BLaER1 (cell line): ENCODE data around the gene HASPIN.

ENCODE experiments used
- H3K27ac ChIP-seq: shearing (Covaris generic); formaldehyde crosslinking; 2 replicates; pipeline ENCODE4 v1.8.1; 2022
- H3K27me3 ChIP-seq: shearing (Covaris generic); formaldehyde crosslinking; 2 replicates; pipeline ENCODE4 v1.8.1; 2022
- H3K36me3 ChIP-seq: shearing (Covaris generic); formaldehyde crosslinking; 2 replicates; pipeline ENCODE4 v1.8.1; 2022
- H3K4me1 ChIP-seq: shearing (Covaris generic); formaldehyde crosslinking; 2 replicates; pipeline ENCODE4 v1.8.1; 2022
- H3K4me2 ChIP-seq: shearing (Covaris generic); formaldehyde crosslinking; 2 replicates; pipeline ENCODE4 v1.8.1; 2022
- H3K4me3 ChIP-seq: shearing (Covaris generic); formaldehyde crosslinking; 2 replicates; pipeline ENCODE4 v1.8.1; 2022
- H3K9ac ChIP-seq: shearing (Covaris generic); formaldehyde crosslinking; 2 replicates; pipeline ENCODE4 v1.8.1; 2022
- H3K9me3 ChIP-seq: shearing (Covaris generic); formaldehyde crosslinking; 2 replicates; pipeline ENCODE4 v1.8.1; 2022
- H4K20me1 ChIP-seq: shearing (Covaris generic); formaldehyde crosslinking; 2 replicates; pipeline ENCODE4 v1.8.1; 2022
- Cebpa-rat ChIP-seq: shearing (Covaris generic); IDR thresholded peaks from 2 replicates; pipeline ENCODE4 v1.8.1; 2022

The HASPIN gene

DNA sequence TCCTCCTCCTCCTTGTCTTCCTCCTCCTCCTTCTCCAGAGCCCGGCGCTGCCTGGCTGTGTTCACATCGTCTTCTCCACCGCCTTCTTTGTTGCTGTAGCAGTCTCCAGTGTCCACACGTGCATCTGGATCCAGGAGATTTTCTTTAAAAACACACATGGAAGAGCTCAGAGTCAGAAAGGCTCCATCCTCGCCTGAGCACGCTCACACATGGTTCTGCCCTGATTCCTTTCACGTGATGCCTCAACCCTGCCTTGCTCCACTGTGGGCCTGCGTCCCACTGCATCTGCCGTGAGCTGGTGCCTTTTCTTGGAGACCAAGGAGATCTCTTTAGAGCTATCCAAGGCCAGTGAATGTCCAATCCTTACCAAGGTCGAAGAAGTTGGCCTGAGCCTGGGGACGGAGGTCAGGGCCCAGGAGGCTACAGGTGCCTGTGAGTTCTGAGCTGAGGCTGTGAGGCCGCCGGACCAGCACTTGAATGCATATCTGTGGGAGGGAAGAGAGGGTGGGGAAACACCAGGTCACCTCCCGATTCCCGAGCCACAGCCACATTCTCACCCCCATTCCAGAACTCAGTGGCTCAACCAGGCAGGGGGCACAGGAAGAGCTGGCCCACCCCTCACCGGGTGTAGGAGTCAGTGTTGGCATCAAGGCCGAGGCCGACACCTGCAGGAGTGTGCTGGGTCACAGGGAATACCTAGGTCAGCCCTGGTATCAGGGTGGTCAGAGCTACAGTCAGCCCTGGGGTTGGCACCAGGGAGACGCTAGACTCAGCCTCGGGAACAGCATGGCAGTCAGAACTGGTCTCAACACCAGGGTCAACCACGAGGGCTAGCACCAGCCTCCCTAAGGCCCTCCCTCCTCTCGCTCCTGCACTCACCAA, 37.6 kb downstream of the HASPIN start:
- Histone ChIP-seq H3K27ac (no peak overlapping the region), H3K9ac (no peak overlapping the region), H3K4me3 (no peak overlapping the region), H3K36me3 (no peaks in the 10 kb centered on the region), H4K20me1 (no peaks in the 10 kb centered on the region), H3K4me2 (no peak overlapping the region), H3K9me3 (peaks cover 13% of the 10 kb centered on the region), H3K4me1 (peaks cover 48% of the 10 kb centered on the region), H3K27me3 (no peaks in the 10 kb centered on the region)
- TF ChIP-seq Cebpa-rat = no peak

DNA sequence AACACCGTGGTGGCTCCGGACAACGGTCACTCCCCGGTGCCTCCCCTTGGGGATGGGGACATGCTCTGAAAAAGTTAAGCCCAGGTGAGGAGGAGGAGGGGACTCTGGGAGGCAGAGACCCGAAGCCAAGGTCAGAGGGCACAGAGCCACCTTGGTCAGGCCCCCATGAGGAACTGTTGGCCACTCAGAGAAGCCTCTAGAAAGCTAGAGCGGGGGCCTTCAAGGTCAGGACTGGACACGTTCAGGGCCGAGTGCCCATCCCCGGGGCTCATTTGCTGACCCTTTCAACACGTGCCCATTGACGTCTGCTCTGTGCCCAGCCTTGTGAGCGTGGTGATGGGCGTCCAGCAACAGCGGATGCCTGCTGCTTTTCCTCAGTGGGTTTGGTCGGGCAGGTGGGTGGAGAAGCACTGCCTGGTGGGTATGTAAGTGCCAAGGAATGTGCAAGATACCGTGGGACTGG, 38.2 kb downstream of the HASPIN start:
- TF ChIP-seq Cebpa-rat = no peak
- Histone ChIP-seq H3K4me3 (no peak overlapping the region), H3K4me2 (no peak overlapping the region), H3K9ac (no peak overlapping the region), H4K20me1 (no peaks in the 10 kb centered on the region), H3K4me1 (peaks cover 49% of the 10 kb centered on the region), H3K9me3 (peaks cover 13% of the 10 kb centered on the region), H3K27ac (no peak overlapping the region), H3K36me3 (no peaks in the 10 kb centered on the region), H3K27me3 (no peaks in the 10 kb centered on the region)

DNA sequence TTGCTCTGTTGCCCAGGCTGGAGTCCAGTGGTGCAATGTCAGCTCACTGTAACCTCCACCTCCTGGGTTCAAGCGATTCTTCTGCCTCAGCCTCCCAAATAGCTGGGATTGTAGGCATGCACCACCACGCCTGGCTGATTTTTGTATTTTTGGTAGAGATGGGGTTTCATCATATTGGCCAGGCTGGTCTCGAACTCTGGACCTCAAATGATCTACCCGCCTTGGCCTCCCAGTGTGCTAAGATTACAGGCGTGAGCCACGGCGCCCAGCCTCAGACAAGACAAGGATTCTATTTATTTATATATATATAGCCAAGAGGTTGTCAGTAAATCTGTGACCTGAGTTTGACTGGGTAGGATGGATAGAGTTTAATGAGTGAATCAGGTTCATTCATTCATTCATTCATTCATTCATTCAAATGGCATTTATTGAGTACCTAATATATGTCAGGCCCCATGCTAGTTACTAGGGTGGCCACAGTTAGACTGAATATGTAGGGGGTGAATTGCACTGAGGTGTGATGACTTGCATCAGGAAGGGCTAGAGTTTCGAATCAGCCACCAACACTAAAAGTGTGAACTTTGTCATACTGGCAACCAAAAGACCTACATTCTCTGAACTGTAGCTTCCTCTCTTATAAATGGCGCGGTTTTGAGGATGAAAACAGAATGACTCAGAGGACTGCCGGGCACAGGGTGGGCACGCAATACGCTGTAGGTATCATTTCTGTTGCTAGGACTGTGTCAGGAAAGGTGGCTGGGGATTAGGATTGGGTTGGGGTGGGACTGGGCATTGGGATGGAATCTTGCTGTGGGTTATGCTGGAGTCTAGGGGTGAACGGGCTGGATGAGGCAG, 39.4 kb downstream of the HASPIN start:
- H3K4me3 ChIP-seq = no peak overlapping the region
- H3K9me3 ChIP-seq = peaks cover 13% of the 10 kb centered on the region
- no peaks in the 10 kb centered on the region for H4K20me1 ChIP-seq
- H3K9ac ChIP-seq = no peak overlapping the region
- no peaks in the 10 kb centered on the region for H3K27me3 ChIP-seq
- peaks cover 40% of the 10 kb centered on the region for H3K4me1 ChIP-seq
- no peak for TF ChIP-seq Cebpa-rat
- H3K27ac ChIP-seq = no peak overlapping the region
- H3K4me2 ChIP-seq = 0 out of 2 replicates have a peak overlapping the region, but pooled peaks have one; percentile 11
- H3K36me3 ChIP-seq = no peaks in the 10 kb centered on the region

DNA sequence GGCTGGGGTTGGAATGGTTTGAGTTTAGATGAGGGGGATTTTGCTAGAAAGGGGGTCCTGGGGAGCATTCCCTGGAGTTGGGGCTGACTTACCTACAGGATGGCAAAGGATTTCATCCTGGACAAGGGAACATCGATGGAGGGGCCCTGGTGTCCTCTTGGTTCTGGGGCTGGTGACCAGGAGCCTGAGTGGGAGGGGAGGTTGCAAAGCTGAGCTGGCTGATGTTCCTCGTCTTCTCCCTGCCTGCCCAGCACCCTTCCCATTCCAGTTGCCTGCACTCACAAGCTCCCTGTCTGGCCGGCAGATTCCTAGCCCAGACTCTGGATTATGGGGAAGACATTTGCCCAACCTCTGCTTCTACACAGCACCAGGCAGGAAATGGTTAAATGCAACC, 40.1 kb downstream of the HASPIN start:
- Histone ChIP-seq H4K20me1 (no peaks in the 10 kb centered on the region), H3K9ac (no peak overlapping the region), H3K27me3 (no peaks in the 10 kb centered on the region), H3K4me1 (peaks cover 43% of the 10 kb centered on the region), H3K27ac (no peak overlapping the region), H3K4me2 (peak overlapping the region; percentile 11; the same call in 1 of the 2 replicates), H3K4me3 (no peak overlapping the region), H3K9me3 (peaks cover 13% of the 10 kb centered on the region), H3K36me3 (no peaks in the 10 kb centered on the region)
- no peak for TF ChIP-seq Cebpa-rat

DNA sequence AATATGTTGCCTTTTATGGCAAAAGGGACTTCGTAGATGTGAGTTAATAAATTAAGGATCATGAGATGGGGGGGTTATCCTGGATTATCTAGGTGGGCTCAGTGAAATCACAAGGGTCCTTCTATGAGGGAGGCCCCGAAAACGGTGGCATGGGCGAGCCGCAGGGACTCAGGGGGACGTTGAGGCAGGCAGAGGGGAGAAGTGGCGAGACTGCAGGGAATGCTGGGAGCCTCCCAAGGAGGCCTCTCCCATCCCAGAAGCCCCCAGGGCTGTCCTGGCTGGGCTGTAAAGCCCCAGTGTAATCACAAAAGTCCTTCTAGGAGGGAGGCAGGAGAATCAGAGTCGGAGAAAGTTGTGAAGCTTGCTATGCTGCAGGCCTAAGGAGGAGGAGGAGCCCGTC, 42.3 kb downstream of the HASPIN start:
- no peaks in the 10 kb centered on the region for H3K9me3 ChIP-seq
- H3K9ac ChIP-seq = peak overlapping the region; percentile 39; the same call in 1 of the 2 replicates
- no peak overlapping the region for H3K4me3 ChIP-seq
- TF ChIP-seq Cebpa-rat = no peak
- peak overlapping the region; percentile 73 for H3K4me2 ChIP-seq
- peak overlapping the region; percentile 67 for H3K27ac ChIP-seq
- peaks cover 65% of the 10 kb centered on the region for H3K4me1 ChIP-seq
- H4K20me1 ChIP-seq = no peaks in the 10 kb centered on the region
- H3K36me3 ChIP-seq = no peaks in the 10 kb centered on the region
- no peaks in the 10 kb centered on the region for H3K27me3 ChIP-seq

DNA sequence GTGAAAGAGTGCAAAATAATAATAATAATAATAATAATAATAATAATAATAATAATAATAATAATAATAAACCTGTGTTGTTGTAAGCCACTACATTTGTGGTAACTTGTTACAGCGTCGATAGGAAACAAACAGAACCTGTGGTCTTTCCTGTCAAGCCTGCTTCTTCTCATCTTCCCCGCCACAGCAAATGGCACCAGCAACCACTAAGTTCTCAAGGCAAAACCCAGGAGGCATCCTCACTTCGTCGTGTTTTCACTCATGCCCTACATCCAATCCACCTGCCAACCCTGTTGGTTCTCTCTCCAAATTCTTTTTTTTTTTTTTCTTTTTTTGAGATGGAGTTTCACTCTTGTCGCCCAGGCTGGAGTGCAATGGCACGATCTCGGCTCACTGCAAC, 43.1 kb downstream of the HASPIN start:
- Histone ChIP-seq H3K36me3 (no peaks in the 10 kb centered on the region), H3K4me2 (peak overlapping the region; percentile 24; the same call in 1 of the 2 replicates), H3K9me3 (no peaks in the 10 kb centered on the region), H3K9ac (no peak overlapping the region), H3K27ac (no peak overlapping the region), H3K4me3 (no peak overlapping the region), H4K20me1 (no peaks in the 10 kb centered on the region), H3K4me1 (peaks cover 73% of the 10 kb centered on the region), H3K27me3 (no peaks in the 10 kb centered on the region)
- TF ChIP-seq Cebpa-rat = no peak

DNA sequence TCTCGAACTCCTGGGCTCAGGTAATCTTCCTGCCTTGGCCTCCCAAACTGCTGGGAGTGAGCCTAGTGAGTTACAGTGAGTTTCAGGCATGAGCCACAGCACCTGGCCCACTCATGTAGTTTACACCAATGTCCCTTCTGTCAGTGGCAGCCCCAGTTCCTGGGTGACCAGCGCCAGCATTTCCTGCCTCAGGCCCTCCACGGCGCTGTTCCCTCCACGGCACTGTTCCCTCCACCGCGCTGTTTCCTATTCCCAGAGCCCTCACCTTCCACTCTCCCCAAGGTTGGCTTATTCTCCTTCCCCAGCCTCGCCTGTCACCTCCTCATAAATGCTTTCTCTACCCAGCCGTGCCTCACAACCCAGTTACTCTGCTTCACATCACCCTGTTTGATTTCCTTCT, 44.6 kb downstream of the HASPIN start:
- Histone ChIP-seq H3K4me1 (peaks cover 78% of the 10 kb centered on the region), H4K20me1 (no peaks in the 10 kb centered on the region), H3K9ac (no peak overlapping the region), H3K4me3 (no peak overlapping the region), H3K36me3 (no peaks in the 10 kb centered on the region), H3K27ac (no peak overlapping the region), H3K4me2 (peak overlapping the region; percentile 57; the same call in 1 of the 2 replicates), H3K27me3 (no peaks in the 10 kb centered on the region), H3K9me3 (no peaks in the 10 kb centered on the region)
- no peak for TF ChIP-seq Cebpa-rat

DNA sequence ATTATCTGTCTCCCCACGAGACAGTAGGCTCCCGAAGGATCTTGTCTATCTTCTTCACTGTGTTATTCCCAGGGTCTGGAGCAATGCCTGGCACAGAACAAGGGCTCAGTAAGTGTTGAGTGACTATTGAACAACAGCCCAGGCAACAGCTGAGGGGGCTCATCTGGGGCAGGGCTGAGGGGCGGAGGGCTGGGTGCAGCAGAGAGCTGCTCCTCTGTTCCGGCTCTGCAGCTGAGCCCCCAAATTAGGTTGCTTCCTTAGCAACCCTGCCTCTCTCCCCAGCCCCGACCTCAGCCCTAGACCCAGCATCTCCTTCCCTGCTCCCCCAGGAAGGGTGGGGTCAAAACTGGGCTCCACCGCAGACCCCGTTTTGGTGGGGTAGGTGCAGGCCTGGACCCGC, 45.1 kb downstream of the HASPIN start:
- H3K36me3 ChIP-seq = no peaks in the 10 kb centered on the region
- no peaks in the 10 kb centered on the region for H4K20me1 ChIP-seq
- H3K4me1 ChIP-seq = peaks cover 76% of the 10 kb centered on the region
- H3K4me2 ChIP-seq = peak overlapping the region; percentile 57; the same call in 1 of the 2 replicates
- H3K27me3 ChIP-seq = no peaks in the 10 kb centered on the region
- TF ChIP-seq Cebpa-rat = no peak
- H3K9me3 ChIP-seq = no peaks in the 10 kb centered on the region
- no peak overlapping the region for H3K27ac ChIP-seq
- no peak overlapping the region for H3K4me3 ChIP-seq
- H3K9ac ChIP-seq = no peak overlapping the region

DNA sequence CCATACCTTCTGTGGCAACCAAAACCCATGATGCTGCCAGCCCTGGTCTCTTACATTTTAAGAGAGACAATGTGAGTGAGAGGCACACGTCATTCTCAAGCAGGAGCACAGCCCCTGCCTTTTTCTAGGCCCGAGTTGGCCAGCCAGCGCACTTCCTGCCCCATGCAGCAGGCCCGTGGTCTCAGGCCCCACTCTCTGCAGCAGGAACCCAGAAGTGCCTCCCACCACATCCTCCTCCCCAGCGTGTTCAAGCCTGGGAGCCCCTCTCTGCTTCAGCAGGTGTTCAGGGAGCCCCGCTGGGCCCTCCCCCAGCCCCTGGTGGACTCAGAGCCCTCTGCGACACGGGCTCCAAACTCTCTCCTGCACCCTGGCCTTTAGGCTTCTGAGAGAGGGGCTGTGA, 46.8 kb downstream of the HASPIN start:
- H3K36me3 ChIP-seq = no peaks in the 10 kb centered on the region
- H3K9me3 ChIP-seq = no peaks in the 10 kb centered on the region
- H3K9ac ChIP-seq = peak overlapping the region; percentile 26; the same call in 1 of the 2 replicates
- no peak for TF ChIP-seq Cebpa-rat
- peak overlapping the region; percentile 57 for H3K4me2 ChIP-seq
- peak overlapping the region; percentile 69 for H3K27ac ChIP-seq
- no peaks in the 10 kb centered on the region for H3K27me3 ChIP-seq
- H4K20me1 ChIP-seq = no peaks in the 10 kb centered on the region
- H3K4me1 ChIP-seq = peaks cover 59% of the 10 kb centered on the region
- H3K4me3 ChIP-seq = no peak overlapping the region
